Erythroblast (primary cell): ENCODE measurements around the gene CAPN5.

Source experiments
- GATA1 ChIP-seq: IDR thresholded peaks from 2 replicates; pipeline ENCODE4 v1.6.1; 2011; ENCODE audit warnings: low read depth, mild to moderate bottlenecking, control low read depth, low read length, moderate library complexity
- POLR2A ChIP-seq: IDR thresholded peaks from 2 replicates; pipeline ENCODE4 v1.6.1; 2011; ENCODE audit warnings: mild to moderate bottlenecking, low read length

- TF ChIP-seq GATA1: no peak
- TF ChIP-seq POLR2A: no peak
Observed at GRCh38 chr11:77158041-77158695, 91.4 kb downstream of the CAPN5 start.
